HG03378 (cell line): ENCODE measurements around the gene MPHOSPH9.

Experiments
- ATAC-seq: cut with Tn5 transposase; IDR thresholded peaks from one replicate; pipeline ENCODE4 v1.9.1; 2021; ENCODE audit warnings: mild to moderate bottlenecking, moderate library complexity; ENCODE audit not compliant: unreplicated experiment

The MPHOSPH9 gene

GRCh38 chr12:123232807-123233504 lies at the start of gene MPHOSPH9, which contains the start of gene MTRFR:
Gene MPHOSPH9, minus strand, starts transcription at chr12:123233141. Its CDS starts 2,777 bp downstream, at chr12:123230364.
Gene MTRFR, plus strand, starts transcription at chr12:123233436. Its CDS starts 20,239 bp downstream, at chr12:123253675.
- peak; percentile 68 for ATAC-seq

- ATAC-seq = no peak
These were observed 49.2 kb upstream of the MPHOSPH9 start for GRCh38 chr12:123282111-123282510.

- ATAC-seq = no peak
These were observed 48.0 kb upstream of the MPHOSPH9 start for GRCh38 chr12:123280971-123281370.

- peak; percentile 82 for ATAC-seq
These were observed 45.2 kb upstream of the MPHOSPH9 start for GRCh38 chr12:123278101-123278627.

GRCh38 chr12:123273166-123273565 lies 40.2 kb upstream of the MPHOSPH9 start:
- ATAC-seq = no peak

- ATAC-seq = no peak
These were observed 38.2 kb upstream of the MPHOSPH9 start for GRCh38 chr12:123271001-123271668.

- no peak for ATAC-seq
These were observed 37.5 kb upstream of the MPHOSPH9 start for GRCh38 chr12:123270214-123271000.

GRCh38 chr12:123269896-123270213 lies 36.9 kb upstream of the MPHOSPH9 start:
- ATAC-seq = no peak

- ATAC-seq = no peak
These were observed 36.5 kb upstream of the MPHOSPH9 start for GRCh38 chr12:123269395-123269892.

- no peak for ATAC-seq
These were observed 35.9 kb upstream of the MPHOSPH9 start for GRCh38 chr12:123268850-123269249.

GRCh38 chr12:123267991-123268843 lies 35.3 kb upstream of the MPHOSPH9 start:
- ATAC-seq = no peak

- no peak for ATAC-seq
These were observed 34.5 kb upstream of the MPHOSPH9 start for GRCh38 chr12:123267335-123267920.

- ATAC-seq = no peak
These were observed 33.8 kb upstream of the MPHOSPH9 start for GRCh38 chr12:123266679-123267277.

- ATAC-seq = no peak
These were observed 33.1 kb upstream of the MPHOSPH9 start for GRCh38 chr12:123265851-123266678.

GRCh38 chr12:123264642-123265041 lies 31.7 kb upstream of the MPHOSPH9 start:
- no peak for ATAC-seq

GRCh38 chr12:123263196-123263817 lies 30.4 kb upstream of the MPHOSPH9 start:
- ATAC-seq = no peak

- no peak for ATAC-seq
These were observed 28.3 kb upstream of the MPHOSPH9 start for GRCh38 chr12:123261196-123261595.

- no peak for ATAC-seq
These were observed 27.1 kb upstream of the MPHOSPH9 start for GRCh38 chr12:123260081-123260480.
